Measurements from ENCODE around the gene PRCP.

DNA sequence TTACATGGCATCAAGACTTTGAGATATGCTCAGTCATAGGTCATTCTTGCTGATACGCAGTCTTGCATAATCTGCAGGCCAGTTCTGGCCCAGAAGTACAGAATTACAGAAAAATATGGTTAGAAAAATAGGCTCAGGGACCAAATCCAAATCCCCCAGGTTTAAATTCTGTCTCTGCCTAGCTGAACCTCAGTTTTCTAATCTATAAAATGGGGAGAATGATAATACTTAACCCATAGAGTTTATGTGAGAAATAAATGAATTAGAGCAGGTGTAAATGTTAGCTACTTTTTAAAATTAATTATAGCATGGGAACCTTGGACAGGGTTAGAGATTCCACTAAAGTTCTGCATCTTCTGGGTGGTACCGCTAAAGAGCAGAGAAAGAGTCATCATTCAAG is 114.2 kb downstream of the PRCP start:
- TF ChIP-seq, protein P1, sequence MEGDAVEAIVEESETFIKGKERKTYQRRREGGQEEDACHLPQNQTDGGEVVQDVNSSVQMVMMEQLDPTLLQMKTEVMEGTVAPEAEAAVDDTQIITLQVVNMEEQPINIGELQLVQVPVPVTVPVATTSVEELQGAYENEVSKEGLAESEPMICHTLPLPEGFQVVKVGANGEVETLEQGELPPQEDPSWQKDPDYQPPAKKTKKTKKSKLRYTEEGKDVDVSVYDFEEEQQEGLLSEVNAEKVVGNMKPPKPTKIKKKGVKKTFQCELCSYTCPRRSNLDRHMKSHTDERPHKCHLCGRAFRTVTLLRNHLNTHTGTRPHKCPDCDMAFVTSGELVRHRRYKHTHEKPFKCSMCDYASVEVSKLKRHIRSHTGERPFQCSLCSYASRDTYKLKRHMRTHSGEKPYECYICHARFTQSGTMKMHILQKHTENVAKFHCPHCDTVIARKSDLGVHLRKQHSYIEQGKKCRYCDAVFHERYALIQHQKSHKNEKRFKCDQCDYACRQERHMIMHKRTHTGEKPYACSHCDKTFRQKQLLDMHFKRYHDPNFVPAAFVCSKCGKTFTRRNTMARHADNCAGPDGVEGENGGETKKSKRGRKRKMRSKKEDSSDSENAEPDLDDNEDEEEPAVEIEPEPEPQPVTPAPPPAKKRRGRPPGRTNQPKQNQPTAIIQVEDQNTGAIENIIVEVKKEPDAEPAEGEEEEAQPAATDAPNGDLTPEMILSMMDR (IDR thresholded peaks at IDR 0.05), result no peak
- TF ChIP-seq POLR2A (IDR thresholded peaks at IDR 0.05) (no peak), EP300 (IDR thresholded peaks at IDR 0.05) (no peak)

All from ovary (tissue), 3 donors.